NOMO-1 treated with dmso at 0.1 percent for 144 hours (cell line): Measurements from ENCODE around the gene NOS1.

Experiments
- DNase-seq: peaks from one replicate; lab custom pipeline; 2025; ENCODE audit not compliant: unreplicated experiment; lab: John Stamatoyannopoulos, UW

Gene NOS1

DNA sequence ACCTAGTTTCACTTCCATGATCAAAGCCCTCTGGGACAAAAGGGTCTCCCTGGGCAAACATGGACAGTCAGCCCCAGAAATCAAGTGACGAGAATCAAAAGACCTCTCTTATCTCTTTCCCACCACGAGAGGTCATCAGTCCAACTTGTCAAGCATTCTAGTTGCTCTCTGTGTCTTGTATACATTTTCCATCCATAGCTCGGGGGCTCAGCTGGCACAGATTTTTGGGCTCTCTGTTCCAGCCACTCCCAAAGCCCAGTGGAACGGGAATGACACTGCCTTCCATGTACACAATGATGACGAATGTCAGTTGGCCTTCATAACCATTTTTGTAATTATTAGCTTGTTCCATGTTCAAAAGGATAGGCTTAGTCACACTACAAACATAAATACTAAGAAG, 29.7 kb downstream of the NOS1 start:
- no peak for DNase-seq

DNA sequence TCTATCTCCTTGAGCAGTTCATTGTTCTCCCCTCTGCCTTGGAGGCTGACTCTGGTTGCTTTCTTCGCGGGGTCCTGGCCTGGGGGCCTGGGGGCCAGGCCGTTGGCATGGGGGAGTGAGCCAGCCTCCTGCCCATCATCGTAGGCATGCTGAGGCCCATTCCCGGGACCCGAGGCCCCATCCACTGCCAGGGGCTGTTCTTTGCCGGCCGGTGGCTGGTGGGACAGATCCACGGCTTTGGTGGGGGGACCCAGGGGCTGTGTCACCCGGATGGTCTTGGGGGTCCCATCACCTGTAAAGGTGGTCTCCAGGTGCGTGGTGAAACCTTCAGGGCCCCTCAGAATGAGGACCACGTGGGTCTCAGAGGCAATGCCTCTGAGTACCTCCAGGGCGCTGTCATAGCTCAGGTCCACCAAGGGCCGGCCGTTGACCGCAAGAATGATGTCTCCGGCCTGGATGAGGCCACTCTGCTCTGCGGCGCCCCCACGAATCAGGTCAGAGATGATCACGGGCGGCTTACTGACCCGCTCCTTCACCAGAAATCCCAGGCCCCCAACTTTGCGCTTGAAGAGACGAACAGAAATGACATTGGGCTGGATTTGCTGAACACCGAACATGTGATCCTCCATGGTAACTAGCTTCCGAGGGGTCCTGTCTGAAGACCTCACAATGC, 30.8 kb downstream of the NOS1 start:
- DNase-seq = no peak

DNA sequence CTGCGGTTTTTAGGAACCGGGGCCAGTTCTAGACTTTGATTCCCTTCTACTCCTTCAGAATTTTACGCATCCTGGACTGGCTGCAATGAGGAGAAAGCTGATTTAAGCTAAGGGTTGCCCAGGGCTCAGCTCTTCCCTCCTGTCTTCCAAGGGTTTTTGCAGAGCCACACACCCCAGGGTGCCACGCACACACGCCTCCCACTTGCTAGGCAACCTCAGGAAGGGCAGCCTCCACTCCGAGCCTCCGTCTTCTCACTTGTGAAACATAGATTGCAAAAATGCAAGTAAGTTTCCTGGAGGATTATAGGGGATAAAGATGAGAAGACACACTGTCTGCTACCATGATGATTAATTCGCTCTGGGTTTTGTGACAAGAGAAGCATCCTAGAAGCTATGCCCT, 31.7 kb downstream of the NOS1 start:
- no peak for DNase-seq

DNA sequence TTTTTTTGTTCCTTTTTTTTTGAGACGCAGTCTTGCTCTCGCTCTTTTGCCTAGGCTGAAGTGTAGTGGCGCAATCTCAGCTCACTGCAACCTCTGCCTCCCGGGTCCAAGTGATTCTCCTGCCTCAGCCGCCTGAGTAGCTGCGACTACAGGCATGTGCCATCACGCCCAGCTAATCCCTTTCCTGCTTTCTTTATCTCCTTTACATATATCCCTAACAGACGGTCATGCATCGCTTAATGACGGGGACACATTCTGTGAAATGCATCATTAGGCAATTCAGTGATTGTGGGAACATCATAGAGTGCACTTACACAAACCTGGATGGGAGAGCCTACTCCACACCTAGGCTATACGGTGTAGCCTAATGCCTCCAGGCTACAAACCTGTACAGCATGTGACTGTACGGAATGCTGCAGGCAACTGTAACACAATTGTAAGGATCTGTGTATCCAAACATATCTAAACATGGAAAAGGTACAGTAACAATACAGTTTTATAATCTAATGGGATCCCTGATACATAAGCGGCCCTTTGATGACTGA, 32.8 kb downstream of the NOS1 start:
- no peak for DNase-seq

DNA sequence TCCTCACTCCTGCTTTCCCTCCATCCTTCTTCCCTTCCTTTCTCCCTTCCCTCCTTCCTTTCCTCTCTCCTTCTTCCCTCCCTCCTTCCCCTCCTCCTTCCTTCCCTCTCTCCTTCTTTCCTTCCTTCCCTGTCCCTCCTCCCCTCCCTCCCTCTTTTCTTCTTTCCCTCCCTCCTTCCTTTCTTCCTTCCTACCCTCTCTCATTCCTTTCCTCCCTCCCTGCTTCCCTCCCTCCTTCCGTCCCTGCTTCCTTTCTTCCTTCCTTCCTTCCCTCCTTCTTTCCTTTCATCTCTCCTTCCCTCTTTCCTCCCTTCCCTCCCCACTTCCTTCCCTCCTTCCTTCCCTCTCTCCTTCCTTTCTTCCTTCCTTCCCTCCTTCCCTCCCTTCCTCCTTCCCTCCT, 39.0 kb downstream of the NOS1 start:
- no peak for DNase-seq

DNA sequence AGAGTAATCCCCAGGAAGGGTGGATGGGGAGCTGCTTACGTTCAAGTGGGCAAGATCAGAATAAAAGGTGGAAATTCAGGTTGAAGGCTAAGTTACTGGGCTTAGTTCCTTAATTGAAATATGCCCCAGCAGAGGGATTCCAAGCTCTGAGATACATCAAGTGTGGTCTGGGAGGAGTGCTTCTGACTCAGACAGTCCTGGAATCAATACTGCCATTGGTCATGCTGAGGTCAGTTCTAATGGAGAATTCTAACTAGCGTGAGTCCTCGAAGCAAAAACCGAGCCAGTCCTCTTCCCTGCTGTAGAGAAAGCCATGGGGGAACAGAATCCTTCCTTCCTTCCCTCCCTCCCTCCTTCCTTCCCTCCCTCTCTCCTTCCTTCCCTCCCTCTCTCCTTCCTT, 39.9 kb downstream of the NOS1 start:
- DNase-seq = no peak

DNA sequence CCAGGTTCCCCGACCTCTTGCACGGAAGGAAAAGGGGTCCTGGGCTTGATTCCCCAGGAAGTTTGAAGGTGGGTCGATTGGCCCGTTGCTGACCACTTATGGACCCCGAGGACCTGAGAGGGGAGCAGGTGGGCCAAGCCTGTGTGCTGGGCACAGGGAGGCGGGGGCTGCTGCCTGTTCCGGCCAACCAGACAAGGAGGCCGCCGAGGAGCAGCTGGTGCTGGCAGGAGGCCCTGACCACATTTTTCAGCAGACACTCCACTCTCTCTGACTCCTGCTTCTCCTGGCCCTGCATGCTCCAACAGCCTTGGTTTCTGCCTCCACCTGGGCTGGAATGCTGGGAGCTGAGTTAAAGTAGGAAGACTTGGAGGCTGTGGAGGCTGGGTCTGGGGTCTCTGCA, 42.8 kb downstream of the NOS1 start:
- no peak for DNase-seq

DNA sequence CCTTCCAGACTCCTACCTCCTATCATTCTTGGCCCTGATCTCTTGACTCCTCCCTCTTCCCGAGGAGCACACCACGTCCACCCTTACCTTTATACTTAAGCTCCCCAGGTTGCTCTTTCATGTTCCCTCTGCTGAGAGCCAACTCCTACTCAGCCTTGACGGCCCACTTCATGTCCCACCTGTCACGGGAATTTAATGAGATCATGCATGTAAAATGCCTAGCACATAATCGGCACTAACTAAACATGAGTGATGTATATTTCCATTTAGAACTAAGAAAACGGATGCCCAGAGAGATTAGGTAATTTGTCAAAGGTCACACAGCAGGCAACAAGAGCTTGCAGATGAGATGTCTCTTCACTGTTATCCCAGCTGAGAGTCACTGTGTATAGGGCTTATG, 45.1 kb downstream of the NOS1 start:
- no peak for DNase-seq

DNA sequence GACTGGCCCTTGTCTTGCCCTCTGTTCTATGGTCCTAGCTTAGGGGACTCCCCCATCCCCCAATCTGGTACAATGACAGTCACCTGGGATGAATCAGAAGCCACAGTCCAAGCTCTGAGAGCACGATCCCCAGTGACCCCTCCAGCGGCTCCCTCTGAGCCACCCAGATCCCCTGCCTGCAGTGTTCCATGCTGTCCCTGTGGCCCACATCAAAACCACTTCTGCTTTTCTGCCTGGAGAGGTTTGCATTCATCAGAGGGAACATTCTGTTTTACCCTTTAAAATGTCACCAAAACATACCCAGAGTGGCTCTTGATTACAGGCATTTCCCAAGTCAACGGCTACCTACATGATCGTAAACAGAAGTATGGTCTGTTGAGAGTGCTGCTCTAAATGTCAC, 47.5 kb downstream of the NOS1 start:
- peak; percentile 68 for DNase-seq

DNA sequence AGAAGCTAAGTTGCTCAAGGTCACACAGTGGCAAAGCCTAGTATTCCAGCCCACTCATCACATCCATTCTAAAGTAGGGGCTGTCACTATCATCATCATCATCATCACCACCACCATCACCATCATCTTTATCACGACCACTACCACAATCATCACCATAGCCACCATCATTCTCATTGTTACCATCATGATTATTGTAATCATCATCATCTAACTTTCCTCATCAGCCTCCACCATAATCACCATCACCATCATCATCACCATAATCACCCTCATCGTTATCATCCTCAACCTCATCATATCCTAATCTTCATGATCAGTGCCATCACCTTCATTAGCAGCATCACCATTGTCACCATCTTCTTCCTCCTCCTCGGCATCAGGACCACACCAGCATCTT, 48.7 kb downstream of the NOS1 start:
- no peak for DNase-seq

DNA sequence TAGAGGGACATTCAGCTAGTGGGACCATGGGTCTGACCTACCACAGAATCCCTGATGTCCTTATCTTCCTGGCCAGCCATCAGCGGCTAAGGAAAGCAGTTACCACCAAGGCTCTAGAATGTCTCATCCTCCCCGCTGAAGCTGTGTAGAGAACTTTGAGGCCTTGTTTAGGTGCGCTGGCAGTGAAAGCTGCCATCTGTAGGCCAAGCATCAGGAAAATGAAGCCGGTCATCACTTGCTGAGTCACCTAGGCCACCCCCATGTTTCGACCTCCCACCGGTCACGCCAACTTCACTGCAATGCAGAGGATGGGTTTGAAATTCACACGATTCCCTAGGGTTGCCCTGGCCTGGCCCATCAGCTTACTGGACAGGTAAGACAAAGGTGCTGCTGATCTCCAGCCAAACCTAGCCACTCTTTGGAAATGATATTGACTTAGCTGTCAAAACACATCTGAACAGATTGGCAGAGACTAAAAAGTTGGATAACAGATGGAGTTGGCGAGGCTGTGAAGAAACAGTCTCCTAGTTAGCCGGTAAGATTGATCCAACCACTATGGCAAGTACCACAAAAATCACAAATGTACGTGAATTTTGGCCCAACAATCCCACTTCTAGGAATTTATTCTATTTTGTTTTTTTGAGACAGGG, 52.0 kb downstream of the NOS1 start:
- DNase-seq = no peak

DNA sequence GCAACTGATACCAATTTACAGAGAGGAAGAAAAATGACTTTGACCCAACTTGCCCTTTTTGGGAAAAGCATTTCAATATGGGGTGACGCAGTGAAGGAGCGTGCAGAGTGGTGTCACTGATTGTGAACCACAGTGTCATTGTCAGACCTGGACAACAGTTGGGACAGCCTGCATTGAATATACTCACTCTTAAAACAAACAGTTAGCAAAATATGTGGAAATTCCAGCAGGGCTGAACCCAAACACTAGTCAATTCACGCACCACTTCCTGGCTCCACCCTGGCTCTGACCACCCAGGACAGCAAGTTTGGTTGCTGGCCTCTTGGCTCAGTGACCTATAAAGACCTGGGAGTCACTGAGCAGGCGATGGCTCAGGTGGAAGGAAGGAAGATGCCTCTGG, 61.3 kb downstream of the NOS1 start:
- DNase-seq = no peak

DNA sequence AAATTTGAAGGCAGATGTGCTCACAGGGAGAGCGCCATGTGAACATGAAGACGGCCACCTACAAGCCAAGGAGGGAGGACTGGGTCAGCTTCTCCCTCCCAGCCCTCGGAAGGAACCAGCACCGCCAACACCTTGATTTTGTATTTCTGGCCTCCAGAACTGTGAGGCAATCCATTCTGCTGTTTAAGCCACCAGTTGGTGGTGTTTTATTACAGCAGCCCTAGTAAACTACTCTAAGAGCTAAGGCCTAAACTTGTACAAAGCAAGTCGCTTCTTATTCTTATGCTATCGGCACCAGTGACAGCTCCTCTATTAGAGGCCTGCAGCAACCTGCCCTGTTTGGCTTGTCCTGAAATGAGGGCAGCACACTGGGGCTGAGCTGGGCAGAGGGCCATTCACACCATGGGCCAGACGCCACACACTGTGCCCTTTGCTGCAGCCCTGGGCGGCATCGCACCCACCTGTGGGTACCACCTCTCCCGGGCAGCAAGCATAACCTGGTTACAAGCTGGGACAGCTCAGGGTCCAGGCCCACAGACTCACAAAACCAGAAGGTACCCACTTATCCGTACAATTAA, 62.7 kb downstream of the NOS1 start:
- no peak for DNase-seq

DNA sequence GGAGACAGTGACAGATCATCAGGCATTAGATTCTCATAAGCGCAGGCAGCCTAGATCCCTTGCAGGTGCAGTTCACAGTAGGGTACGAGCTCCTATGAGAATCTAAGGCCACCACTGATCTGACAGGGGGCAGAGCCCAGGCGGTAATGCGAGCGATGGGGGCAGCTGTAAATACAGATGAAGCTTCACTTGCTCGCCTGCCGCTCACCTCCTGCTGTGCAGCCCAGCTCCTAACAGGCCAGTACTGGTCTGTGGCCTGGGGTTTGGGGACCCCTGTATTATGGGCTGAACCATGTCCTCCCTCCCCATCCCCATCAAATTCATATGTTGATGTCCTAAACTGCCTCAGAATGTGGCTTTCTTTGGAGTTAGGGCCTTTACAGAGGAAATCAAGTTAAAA, 63.2 kb downstream of the NOS1 start:
- DNase-seq = no peak

DNA sequence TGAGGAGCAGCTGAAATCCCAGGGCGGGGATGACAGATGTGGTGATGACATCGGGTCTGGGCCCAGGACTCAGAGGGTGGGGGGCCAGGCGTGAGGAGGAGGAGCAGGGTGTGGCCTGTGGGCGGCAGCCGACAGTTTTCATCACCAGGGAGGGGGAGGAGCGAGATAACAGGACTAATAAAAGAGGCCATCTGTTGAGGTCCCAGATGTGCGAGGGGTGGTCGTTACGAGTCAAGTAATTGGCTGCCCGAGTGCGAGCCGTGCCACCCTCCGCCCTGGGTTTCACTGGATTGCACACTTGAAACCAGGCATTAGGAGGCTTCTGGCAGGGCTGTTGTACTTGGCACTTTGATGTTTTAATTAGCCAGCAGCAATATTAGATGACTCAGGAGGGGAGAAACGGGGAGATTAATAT, 67.2 kb downstream of the NOS1 start:
- DNase-seq = no peak

DNA sequence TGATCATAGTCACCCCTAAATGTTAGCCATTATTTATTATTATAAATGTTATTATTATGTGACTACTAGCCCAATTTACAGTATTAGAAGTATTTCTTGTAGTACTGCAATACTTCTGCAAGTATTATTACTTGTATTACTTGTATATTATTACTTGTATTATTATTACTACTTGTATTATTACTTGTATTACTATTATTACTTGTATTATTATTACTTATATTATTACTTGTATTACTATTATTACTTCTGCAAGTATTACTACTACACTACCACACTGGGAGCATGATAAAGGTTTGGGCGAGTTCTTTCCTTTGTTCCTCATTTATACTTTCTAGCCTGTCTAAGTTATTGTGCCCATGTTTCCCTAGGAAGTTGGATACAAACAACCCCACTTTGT, 67.9 kb downstream of the NOS1 start:
- DNase-seq = no peak

DNA sequence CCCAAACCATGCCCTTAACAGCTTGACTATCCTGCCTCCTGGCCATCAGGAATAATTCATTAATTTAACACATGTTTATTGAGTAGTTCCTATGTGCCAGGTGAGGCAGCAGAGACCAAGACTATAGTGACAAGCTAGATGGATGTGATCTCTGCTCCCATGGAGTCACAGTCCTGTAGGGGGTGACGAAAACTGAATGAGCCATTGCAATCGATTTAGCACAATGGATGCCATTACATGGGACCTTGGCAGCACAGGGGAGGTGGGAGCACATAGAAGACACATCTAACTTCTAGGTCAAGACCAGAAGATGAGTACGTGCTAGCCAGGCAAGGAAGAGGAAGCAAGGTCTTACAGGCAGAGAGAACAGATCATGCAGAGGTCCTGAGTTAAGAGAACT, 68.7 kb downstream of the NOS1 start:
- DNase-seq = no peak

DNA sequence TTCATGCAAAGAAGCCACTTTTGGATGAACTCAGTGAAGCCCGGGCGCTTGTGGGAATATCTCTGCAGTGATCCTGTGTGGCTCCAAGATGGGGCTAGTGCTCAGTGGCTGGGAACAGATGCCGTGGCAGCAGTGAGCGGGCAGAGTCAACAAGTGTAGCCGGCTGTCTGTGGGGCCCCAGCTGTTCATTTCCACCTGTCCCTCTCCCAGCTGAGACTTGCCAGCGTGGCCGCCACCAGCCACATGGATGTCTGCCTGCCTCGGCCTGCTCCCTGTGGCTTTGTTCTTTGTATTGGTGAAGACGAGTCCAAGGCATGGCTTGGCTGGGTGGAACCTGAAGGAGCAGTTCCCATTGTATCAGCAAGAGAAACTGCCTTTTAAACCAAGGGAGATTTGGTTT, 77.3 kb downstream of the NOS1 start:
- no peak for DNase-seq

DNA sequence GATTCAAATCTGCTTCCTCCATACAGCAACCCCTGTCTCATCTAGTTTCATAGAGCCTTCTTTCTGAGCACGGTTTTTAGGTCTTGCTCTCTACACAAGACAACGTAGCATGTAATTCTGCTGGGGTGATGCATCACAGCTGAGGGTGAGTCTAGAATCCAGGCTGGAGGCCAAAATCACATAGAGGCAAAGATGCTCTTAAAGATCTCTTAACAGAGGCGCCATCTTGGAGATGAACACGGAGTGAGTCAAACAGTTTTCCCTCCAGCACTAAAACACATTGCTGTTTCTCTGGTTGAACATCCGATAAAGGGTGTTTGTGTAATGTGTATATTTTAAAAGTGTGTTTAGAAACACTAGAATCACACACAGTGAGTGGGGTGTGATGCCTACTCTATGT, 78.9 kb downstream of the NOS1 start:
- no peak for DNase-seq

DNA sequence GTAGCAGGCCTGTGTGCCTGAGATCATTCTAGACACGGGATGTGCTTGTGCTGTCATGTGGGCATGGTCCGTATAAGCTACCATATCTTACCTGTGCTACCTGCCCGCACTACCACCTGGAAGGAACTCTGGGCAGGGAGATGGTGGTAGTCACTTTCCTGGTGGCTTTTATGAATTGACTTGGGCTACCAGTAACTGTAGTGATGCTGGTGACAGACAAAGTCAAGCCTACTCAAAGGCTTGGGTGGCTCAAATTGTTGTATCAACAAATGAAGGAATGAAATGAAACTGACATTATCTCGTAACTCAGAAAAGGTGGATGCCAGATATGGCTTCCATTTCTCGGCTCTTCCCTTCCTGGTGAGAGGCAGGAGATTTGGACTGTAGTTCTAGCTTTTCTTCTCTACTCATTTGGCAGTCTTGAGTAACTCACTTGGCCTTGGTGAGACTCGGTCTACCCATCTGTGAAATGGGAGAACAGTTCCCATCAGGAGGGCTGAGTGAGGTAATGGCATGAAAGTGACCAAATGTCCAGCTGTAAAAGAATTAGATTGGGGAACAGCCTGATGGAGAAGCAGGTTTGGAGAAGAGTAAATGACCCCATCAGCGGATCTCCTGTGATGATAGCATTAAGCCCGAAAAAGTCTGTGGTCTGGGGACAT, 81.3 kb downstream of the NOS1 start:
- DNase-seq = no peak

DNA sequence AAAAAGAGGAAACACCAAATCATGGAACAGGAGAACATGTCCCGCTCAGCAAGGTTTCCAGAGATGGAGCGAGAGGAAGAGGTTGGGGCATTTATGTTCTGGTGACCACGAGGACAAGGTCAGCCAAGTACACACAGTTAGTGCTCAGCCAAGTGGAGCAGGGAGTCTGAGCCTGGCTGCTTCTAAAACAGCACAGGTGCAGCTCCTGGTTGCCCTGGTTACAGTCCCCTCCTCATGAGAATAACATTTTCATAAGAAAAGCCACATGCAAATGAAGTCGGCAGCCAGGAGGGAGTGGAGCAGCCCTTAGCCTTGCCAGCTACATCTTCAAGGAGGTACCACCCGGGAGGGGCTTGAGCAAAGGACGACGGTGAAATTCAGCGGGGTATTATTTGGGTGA, 81.8 kb downstream of the NOS1 start:
- DNase-seq = no peak

DNA sequence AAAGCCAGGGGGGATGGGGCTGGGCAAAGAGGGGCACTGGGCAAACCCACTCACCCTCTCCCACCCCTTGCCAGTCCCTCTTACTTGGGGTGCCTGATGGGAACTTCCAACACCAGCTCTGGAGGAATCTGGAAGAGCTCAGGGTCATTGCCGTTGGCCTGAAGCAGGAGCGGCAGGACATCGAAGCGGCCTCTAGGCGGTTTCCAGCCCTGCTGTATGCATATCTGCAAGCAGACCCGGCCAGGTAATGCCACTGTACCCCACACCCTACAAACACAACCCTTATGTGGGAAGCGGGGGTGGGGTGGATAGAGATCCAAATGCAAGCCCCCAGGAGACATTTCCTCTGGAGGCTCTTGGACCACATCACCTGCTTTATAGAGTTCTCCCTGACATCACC, 83.6 kb downstream of the NOS1 start:
- no peak for DNase-seq
